Neutrophil (primary cell): ENCODE measurements around the gene UBE2D1.
"Not testable (repeated sequence)": the region's sequence is repeated elsewhere in the genome, so short reads cannot be mapped to it uniquely, and the experiment has no call there.

Source experiments
- H3K27ac ChIP-seq: fragments of 200-600 bp; sonication (generic); 2 replicates; pipeline ENCODE4 v1.5.1; 2016; ENCODE audit warnings: mild to moderate bottlenecking, moderate library complexity
- H3K27me3 ChIP-seq: fragments of 200-600 bp; sonication (generic); 2 replicates; pipeline ENCODE4 v1.6.0; 2016; ENCODE audit warnings: mild to moderate bottlenecking
- H3K36me3 ChIP-seq: fragments of 200-600 bp; sonication (generic); 2 replicates; pipeline ENCODE4 v1.5.1; 2017
- H3K4me1 ChIP-seq, 2 experiments: fragments of 200-600 bp in 1 of 2; sonication (generic) in 1 of 2; 1 replicate in 1 of 2; 2 replicates in 1 of 2; pipeline versions ENCODE4 v1.5.1 to v1.6.1; 2013 to 2016; ENCODE audit warnings: low read depth in 1 of 2, low read length in 1 of 2, mild to moderate bottlenecking in 1 of 2, moderate library complexity in 1 of 2; ENCODE audit not compliant: control insufficient read depth in 1 of 2, insufficient read depth in 1 of 2
- H3K4me3 ChIP-seq, 2 experiments: fragments of 200-600 bp in 1 of 2; sonication (generic) in 1 of 2; 1 replicate in 1 of 2; 2 replicates in 1 of 2; pipeline ENCODE4 v1.5.1; 2013 to 2016; ENCODE audit warnings: low read depth in 1 of 2, low read length in 1 of 2, mild to moderate bottlenecking in 1 of 2, moderate library complexity in 1 of 2
- H3K9me3 ChIP-seq: fragments of 200-600 bp; sonication (generic); 2 replicates; pipeline ENCODE4 v1.5.1; 2016
- CTCF ChIP-seq: fragments of 200-600 bp; sonication (generic); IDR thresholded peaks from 2 replicates; pipeline ENCODE4 v1.5.1; 2016; ENCODE audit warnings: antibody characterized with exemption

UBE2D1 gene

GRCh38 chr10:58404001-58404400 is 69.2 kb downstream of the UBE2D1 start:
- Histone ChIP-seq H3K4me1 (peaks cover 6 to 8% of the 10 kb centered on the region in 2 experiments), H3K4me3 (no peak overlapping the region), H3K27me3 (no peaks in the 10 kb centered on the region), H3K9me3 (no peaks in the 10 kb centered on the region), H3K36me3 (no peaks in the 10 kb centered on the region), H3K27ac (no peak overlapping the region)
- TF ChIP-seq CTCF = no peak

GRCh38 chr10:58409956-58410610 is 75.3 kb downstream of the UBE2D1 start:
- H3K36me3 ChIP-seq = no peaks in the 10 kb centered on the region
- no peak overlapping the region for H3K27ac ChIP-seq
- H3K9me3 ChIP-seq = no peaks in the 10 kb centered on the region
- H3K4me1 ChIP-seq = no peaks in the 10 kb centered on the region
- no peak overlapping the region for H3K4me3 ChIP-seq
- peaks cover 9% of the 10 kb centered on the region for H3K27me3 ChIP-seq
- TF ChIP-seq CTCF = no peak

GRCh38 chr10:58412502-58412961 is 77.7 kb downstream of the UBE2D1 start:
- no peak overlapping the region for H3K4me3 ChIP-seq
- H3K27me3 ChIP-seq = peaks cover 19% of the 10 kb centered on the region
- TF ChIP-seq CTCF = no peak
- no peak overlapping the region for H3K27ac ChIP-seq
- H3K36me3 ChIP-seq = no peaks in the 10 kb centered on the region
- H3K9me3 ChIP-seq = no peaks in the 10 kb centered on the region
- H3K4me1 ChIP-seq = no peaks in the 10 kb centered on the region

GRCh38 chr10:58414270-58415041 is 79.7 kb downstream of the UBE2D1 start:
- Histone ChIP-seq H3K9me3 (no peaks in the 10 kb centered on the region), H3K27me3 (peaks cover 19% of the 10 kb centered on the region), H3K27ac (no peak overlapping the region), H3K36me3 (no peaks in the 10 kb centered on the region), H3K4me1 (no peaks in the 10 kb centered on the region), H3K4me3 (no peak overlapping the region)
- TF ChIP-seq CTCF = no peak

GRCh38 chr10:58415757-58416156 is 81.0 kb downstream of the UBE2D1 start:
- Histone ChIP-seq H3K27me3 (peaks cover 19% of the 10 kb centered on the region), H3K27ac (no peak overlapping the region), H3K9me3 (no peaks in the 10 kb centered on the region), H3K4me1 (no peaks in the 10 kb centered on the region), H3K4me3 (no peak overlapping the region), H3K36me3 (no peaks in the 10 kb centered on the region)
- TF ChIP-seq CTCF = no peak

GRCh38 chr10:58417902-58418301 is 83.1 kb downstream of the UBE2D1 start:
- H3K27ac ChIP-seq, H3K9me3 ChIP-seq, H3K4me3 ChIP-seq, H3K36me3 ChIP-seq, H3K4me1 ChIP-seq: not testable (repeated sequence)
- peaks cover 19% of the 10 kb centered on the region for H3K27me3 ChIP-seq
